ENCODE data around the gene UNC5A.

DNA sequence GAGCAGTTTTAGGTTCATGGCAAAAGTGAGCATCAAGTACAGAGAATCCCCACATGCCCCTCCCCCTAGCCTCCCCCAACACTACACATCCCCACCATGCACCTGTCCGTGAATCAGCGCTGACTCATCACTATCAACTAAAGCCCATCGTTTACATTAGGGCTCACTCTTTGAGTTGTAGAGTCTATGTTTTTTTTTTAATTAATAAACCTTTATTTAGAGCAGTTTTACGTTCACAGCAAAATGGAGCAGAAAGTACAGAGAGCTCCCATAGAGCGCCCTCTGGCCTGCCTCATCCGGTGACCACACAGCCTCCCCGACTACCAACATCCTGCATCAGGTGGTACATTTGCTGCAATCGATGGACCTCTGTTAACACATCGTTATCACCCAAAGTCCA, 47.9 kb upstream of the UNC5A start:
- no peak for TF ChIP-seq CBX5 (IDR thresholded peaks at IDR 0.05; ENCODE audit: low read depth)
- TF ChIP-seq ZNF217 (IDR thresholded peaks at IDR 0.05) = no peak
- no peak for TF ChIP-seq POLR2AphosphoS2 (IDR thresholded peaks at IDR 0.05; ENCODE audit: low read depth, low read length)
- TF ChIP-seq SP1 (IDR thresholded peaks at IDR 0.05; ENCODE audit: low read depth, low read length) = no peak
- TF ChIP-seq, protein P1, sequence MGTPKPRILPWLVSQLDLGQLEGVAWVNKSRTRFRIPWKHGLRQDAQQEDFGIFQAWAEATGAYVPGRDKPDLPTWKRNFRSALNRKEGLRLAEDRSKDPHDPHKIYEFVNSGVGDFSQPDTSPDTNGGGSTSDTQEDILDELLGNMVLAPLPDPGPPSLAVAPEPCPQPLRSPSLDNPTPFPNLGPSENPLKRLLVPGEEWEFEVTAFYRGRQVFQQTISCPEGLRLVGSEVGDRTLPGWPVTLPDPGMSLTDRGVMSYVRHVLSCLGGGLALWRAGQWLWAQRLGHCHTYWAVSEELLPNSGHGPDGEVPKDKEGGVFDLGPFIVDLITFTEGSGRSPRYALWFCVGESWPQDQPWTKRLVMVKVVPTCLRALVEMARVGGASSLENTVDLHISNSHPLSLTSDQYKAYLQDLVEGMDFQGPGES (IDR thresholded peaks at IDR 0.05) = no peak
- no peak for TF ChIP-seq ATF7 (IDR thresholded peaks at IDR 0.05; ENCODE audit: low read depth)
- no peak for TF ChIP-seq ELK1 (IDR thresholded peaks at IDR 0.05; ENCODE audit: low read depth, low read length)
- no peak for TF ChIP-seq CTCF (IDR thresholded peaks at IDR 0.05 in 2 of 3, conservative IDR thresholded peaks at IDR 0.05 in 1 of 3; ENCODE audit: control insufficient read depth in 2 of 3, extremely low read depth in 1 of 3, insufficient read depth in 1 of 3, low read depth in 3 of 3, low read length in 3 of 3)
- no peak for TF ChIP-seq ZNF384 (IDR thresholded peaks at IDR 0.05; ENCODE audit: borderline replicate concordance, low read depth, low read length)
- no peak for TF ChIP-seq RFX5 (IDR thresholded peaks at IDR 0.05; ENCODE audit: low read depth, low read length)
- TF ChIP-seq TCF7 (IDR thresholded peaks at IDR 0.05; ENCODE audit: borderline replicate concordance) = no peak
- TF ChIP-seq ZNF274 (IDR thresholded peaks at IDR 0.05; ENCODE audit: insufficient read depth, insufficient read length) = no peak
- TF ChIP-seq POLR2AphosphoS5 (IDR thresholded peaks at IDR 0.05; ENCODE audit: low read length) = no peak

Data from GM12878 (cell line).